HEK293T (cell line): ENCODE data around the gene PFN4.

Experiments used
- CTCF ChIA-PET: fragments of 350-600 bp; formaldehyde crosslinking; extraction: SDS; loops from one replicate; lab custom pipeline; 2021; ENCODE audit warnings: antibody characterized with exemption, inconsistent platforms; lab: Yijun Ruan, JAX
- POLR2A ChIA-PET: fragments of 350-600 bp; formaldehyde crosslinking; extraction: SDS; loops from one replicate; lab custom pipeline; 2020; ENCODE audit warnings: antibody characterized with exemption, inconsistent platforms; lab: Yijun Ruan, JAX
- DNase-seq: peaks from one replicate; pipeline ENCODE4 v3.0.0; 2012; ENCODE audit warnings: mixed read lengths; ENCODE audit errors: extremely low spot score
- ARNT ChIP-seq: fragments of 450-650 bp; IDR thresholded peaks from 2 replicates; pipeline ENCODE4 v1.6.1; 2017; ENCODE audit warnings: mild to moderate bottlenecking
- BHLHE40 ChIP-seq: fragments of 450-650 bp; IDR thresholded peaks from 2 replicates; pipeline ENCODE4 v1.6.1; 2016; ENCODE audit warnings: mild to moderate bottlenecking, moderate library complexity, borderline replicate concordance
- CTBP1 ChIP-seq: fragments of 450-650 bp; IDR thresholded peaks from 2 replicates; pipeline ENCODE4 v1.6.1; 2016; ENCODE audit warnings: borderline replicate concordance
- ELF4 ChIP-seq: fragments of 450-650 bp; IDR thresholded peaks from 2 replicates; pipeline ENCODE4 v1.6.1; 2017; ENCODE audit warnings: antibody characterized with exemption
- FOXA1 ChIP-seq: fragments of 450-650 bp; IDR thresholded peaks from 2 replicates; pipeline ENCODE4 v1.6.1; 2016; ENCODE audit warnings: mild to moderate bottlenecking
- FOXK2 ChIP-seq: fragments of 450-650 bp; IDR thresholded peaks from 2 replicates; pipeline ENCODE4 v1.6.1; 2016; ENCODE audit warnings: mild to moderate bottlenecking
- FOXM1 ChIP-seq: fragments of 450-650 bp; IDR thresholded peaks from 2 replicates; pipeline ENCODE4 v1.6.1; 2017; ENCODE audit warnings: mild to moderate bottlenecking, borderline replicate concordance
- HDGF ChIP-seq: fragments of 450-650 bp; IDR thresholded peaks from 2 replicates; pipeline ENCODE4 v1.6.1; 2017; ENCODE audit warnings: antibody characterized with exemption, borderline replicate concordance
- L3MBTL2 ChIP-seq: fragments of 450-650 bp; conservative IDR thresholded peaks from 2 replicates; pipeline ENCODE4 v1.6.1; 2016; ENCODE audit warnings: mild to moderate bottlenecking
- LEF1 ChIP-seq: fragments of 450-650 bp; IDR thresholded peaks from 2 replicates; pipeline ENCODE4 v1.6.1; 2017; ENCODE audit warnings: mild to moderate bottlenecking, borderline replicate concordance
- NFRKB ChIP-seq: fragments of 450-650 bp; IDR thresholded peaks from 2 replicates; pipeline ENCODE4 v1.6.1; 2016; ENCODE audit warnings: mild to moderate bottlenecking, moderate library complexity
- PKNOX1 ChIP-seq: fragments of 450-650 bp; IDR thresholded peaks from 2 replicates; pipeline ENCODE4 v1.6.1; 2016
- SP1 ChIP-seq: fragments of 450-650 bp; IDR thresholded peaks from 2 replicates; pipeline ENCODE4 v1.6.1; 2017
- SUZ12 ChIP-seq: fragments of 450-650 bp; IDR thresholded peaks from 2 replicates; pipeline ENCODE4 v1.6.1; 2016; ENCODE audit warnings: mild to moderate bottlenecking
- TARDBP ChIP-seq: fragments of 450-650 bp; IDR thresholded peaks from 2 replicates; pipeline ENCODE4 v1.6.1; 2016
- ZNF384 ChIP-seq: fragments of 450-650 bp; IDR thresholded peaks from 2 replicates; pipeline ENCODE4 v1.6.1; 2016

The PFN4 gene

GRCh38 chr2:24121469-24121868 lies 1.7 kb downstream of the PFN4 start:
- DNase-seq = no peak
- TF ChIP-seq HDGF (no peak), TARDBP (no peak), NFRKB (no peak), L3MBTL2 (no peak), FOXM1 (no peak), ZNF384 (no peak), PKNOX1 (no peak), CTBP1 (no peak), SUZ12 (no peak), ELF4 (no peak), FOXA1 (no peak), ARNT (no peak), LEF1 (no peak), SP1 (no peak)
- ChIA-PET POLR2A (interaction anchor here (1.2 to 1.8 kb wide), 2 partner anchors 8 to 10 kb away, joined by 4 to 8 read pairs; no protein-coding TSS in a partner anchor), CTCF (interaction anchor here (0.6 kb wide), 1 partner anchor 232 kb away, joined by 6 read pairs; no protein-coding TSS in a partner anchor)

GRCh38 chr2:24121066-24121465 lies 2.1 kb downstream of the PFN4 start:
- CTCF ChIA-PET = interaction anchor here (0.6 kb wide), 1 partner anchor 232 kb away, joined by 6 read pairs; no protein-coding TSS in a partner anchor
- no peak for DNase-seq
- POLR2A ChIA-PET = interaction anchor here (0.6 kb wide), 1 partner anchor 12 kb away, joined by 3 read pairs; no protein-coding TSS in a partner anchor
- no peak for TF ChIP-seq FOXK2
- TF ChIP-seq HDGF = no peak
- TF ChIP-seq NFRKB = no peak
- TF ChIP-seq ZNF384 = no peak
- no peak for TF ChIP-seq LEF1
- no peak for TF ChIP-seq ELF4
- no peak for TF ChIP-seq CTBP1
- TF ChIP-seq FOXA1 = no peak
- TF ChIP-seq SP1 = no peak
- TF ChIP-seq ARNT = no peak
- no peak for TF ChIP-seq L3MBTL2
- no peak for TF ChIP-seq TARDBP
- TF ChIP-seq SUZ12 = no peak
- TF ChIP-seq PKNOX1 = no peak
- no peak for TF ChIP-seq BHLHE40
- TF ChIP-seq FOXM1 = no peak

GRCh38 chr2:24117902-24118301 lies 5.2 kb downstream of the PFN4 start:
- POLR2A ChIA-PET = no interaction called here
- TF ChIP-seq NFRKB (no peak), FOXA1 (no peak), ELF4 (no peak), FOXM1 (no peak), BHLHE40 (no peak), TARDBP (no peak), PKNOX1 (no peak), FOXK2 (no peak), ZNF384 (no peak), SP1 (no peak), L3MBTL2 (no peak), HDGF (no peak), CTBP1 (no peak), ARNT (no peak), SUZ12 (no peak), LEF1 (no peak)
- CTCF ChIA-PET = no interaction called here
- no peak for DNase-seq

- ChIA-PET POLR2A (no interaction called here), CTCF (no interaction called here)
- TF ChIP-seq BHLHE40 (no peak), ELF4 (no peak), FOXK2 (no peak), ARNT (no peak), FOXM1 (no peak), FOXA1 (no peak), SUZ12 (no peak), CTBP1 (no peak), ZNF384 (no peak), HDGF (no peak), NFRKB (no peak), LEF1 (no peak), L3MBTL2 (no peak), PKNOX1 (no peak), SP1 (no peak)
- DNase-seq = no peak
Observed at GRCh38 chr2:24115057-24115456, 8.1 kb downstream of the PFN4 start.

- no peak for DNase-seq
- ChIA-PET CTCF (no interaction called here), POLR2A (interaction anchor here (1.7 kb wide), 1 partner anchor 11 kb away, joined by 8 read pairs; the partner anchor contains the start of gene PFN4)
- TF ChIP-seq FOXK2 (no peak), TARDBP (no peak), ELF4 (no peak), ARNT (no peak), BHLHE40 (no peak), ZNF384 (no peak), PKNOX1 (no peak), SP1 (no peak), HDGF (no peak), L3MBTL2 (no peak), FOXA1 (no peak), NFRKB (no peak)
Observed at GRCh38 chr2:24111407-24111901, 11.7 kb downstream of the PFN4 start.
